GM11168 (cell line): ENCODE results near the gene SERGEF.

Experiments used
- in situ Hi-C: fragments of 300-500 bp; cut with MboI; formaldehyde crosslinking; loops from one replicate; pipeline ENCODE4 v1.12.0; 2022; ENCODE audit warnings: low sequenced_read_pairs; ENCODE audit not compliant: unreplicated experiment

The SERGEF gene

GRCh38 chr11:17777086-17777737 lies 235.6 kb downstream of the SERGEF start:
- in situ Hi-C loops: no loop called here

- in situ Hi-C loops: no loop called here
These were observed 236.5 kb downstream of the SERGEF start for GRCh38 chr11:17776212-17776875.

GRCh38 chr11:17775507-17776211 lies 237.2 kb downstream of the SERGEF start:
- in situ Hi-C loops: no loop called here

- in situ Hi-C loops: no loop called here
These were observed 237.9 kb downstream of the SERGEF start for GRCh38 chr11:17775035-17775348.

GRCh38 chr11:17774232-17775034 lies 238.4 kb downstream of the SERGEF start:
- in situ Hi-C loops: no loop called here

- in situ Hi-C loops: no loop called here
These were observed 239.2 kb downstream of the SERGEF start for GRCh38 chr11:17773674-17774073.

- in situ Hi-C loops: no loop called here
These were observed 239.9 kb downstream of the SERGEF start for GRCh38 chr11:17772704-17773600.

- in situ Hi-C loops: no loop called here
These were observed 240.9 kb downstream of the SERGEF start for GRCh38 chr11:17771841-17772401.

GRCh38 chr11:17771415-17771814 lies 241.4 kb downstream of the SERGEF start:
- in situ Hi-C loops: no loop called here

GRCh38 chr11:17770917-17771316 lies 241.9 kb downstream of the SERGEF start:
- in situ Hi-C loops: no loop called here

- in situ Hi-C loops: no loop called here
These were observed 242.7 kb downstream of the SERGEF start for GRCh38 chr11:17770048-17770652.

GRCh38 chr11:17769218-17769617 lies 243.6 kb downstream of the SERGEF start:
- in situ Hi-C loops: loop anchor here (10.0 kb wide), 1 partner anchor 206 kb away; no protein-coding TSS in a partner anchor

- in situ Hi-C loops: loop anchor here (10.0 kb wide), 1 partner anchor 206 kb away; no protein-coding TSS in a partner anchor
These were observed 244.3 kb downstream of the SERGEF start for GRCh38 chr11:17768547-17768946.

- in situ Hi-C loops: loop anchor here (10.0 kb wide), 1 partner anchor 207 kb away; no protein-coding TSS in a partner anchor
These were observed 244.9 kb downstream of the SERGEF start for GRCh38 chr11:17767914-17768313.

- in situ Hi-C loops: loop anchor here (10.0 kb wide), 1 partner anchor 207 kb away; no protein-coding TSS in a partner anchor
These were observed 245.5 kb downstream of the SERGEF start for GRCh38 chr11:17767301-17767885.

- in situ Hi-C loops: loop anchor here (10.0 kb wide), 1 partner anchor 208 kb away; no protein-coding TSS in a partner anchor
These were observed 246.3 kb downstream of the SERGEF start for GRCh38 chr11:17766590-17766989.

- in situ Hi-C loops: loop anchor here (10.0 kb wide), 1 partner anchor 209 kb away; no protein-coding TSS in a partner anchor
These were observed 246.8 kb downstream of the SERGEF start for GRCh38 chr11:17766073-17766359.

GRCh38 chr11:17765356-17766072 lies 247.3 kb downstream of the SERGEF start:
- in situ Hi-C loops: loop anchor here (10.0 kb wide), 1 partner anchor 209 kb away; no protein-coding TSS in a partner anchor
